AG09319 (cell line): ENCODE data around the gene TSC22D3.
"Not testable (repeated sequence)": the region's sequence is repeated elsewhere in the genome, so short reads cannot be mapped to it uniquely, and the experiment has no call there.

ENCODE experiments used
- DNase-seq: peaks from one replicate; pipeline ENCODE4 v3.0.0-alpha.2; 2010; ENCODE audit warnings: low read depth; ENCODE audit errors: extremely low read depth
- TF ChIP-seq, protein P1 (sequence below): IDR thresholded peaks from 2 replicates; pipeline ENCODE4 v1.5.1; 2011; ENCODE audit warnings: low read depth, mild to moderate bottlenecking, inconsistent platforms, low read length, moderate library complexity

Gene TSC22D3

DNA sequence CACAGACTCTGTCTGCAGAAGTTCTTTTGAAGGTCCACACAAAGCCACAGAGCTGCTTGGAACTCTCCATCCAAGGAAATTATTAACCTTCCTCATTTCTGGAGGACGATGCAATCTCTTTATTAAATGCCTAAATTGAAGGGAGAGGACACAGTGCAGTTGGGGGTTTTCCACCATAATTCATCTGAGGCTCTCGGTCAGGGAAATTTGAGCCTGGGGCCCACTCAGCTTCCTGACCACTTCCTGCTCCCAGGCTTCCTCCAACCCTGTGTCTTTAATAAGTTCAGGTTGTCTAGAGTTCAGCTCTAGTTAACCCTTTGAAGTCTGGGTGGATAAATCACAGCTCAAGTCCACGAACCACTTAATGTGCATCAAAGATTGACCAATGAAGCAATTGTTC lies 88.8 kb downstream of the TSC22D3 start:
- TF ChIP-seq, protein P1, sequence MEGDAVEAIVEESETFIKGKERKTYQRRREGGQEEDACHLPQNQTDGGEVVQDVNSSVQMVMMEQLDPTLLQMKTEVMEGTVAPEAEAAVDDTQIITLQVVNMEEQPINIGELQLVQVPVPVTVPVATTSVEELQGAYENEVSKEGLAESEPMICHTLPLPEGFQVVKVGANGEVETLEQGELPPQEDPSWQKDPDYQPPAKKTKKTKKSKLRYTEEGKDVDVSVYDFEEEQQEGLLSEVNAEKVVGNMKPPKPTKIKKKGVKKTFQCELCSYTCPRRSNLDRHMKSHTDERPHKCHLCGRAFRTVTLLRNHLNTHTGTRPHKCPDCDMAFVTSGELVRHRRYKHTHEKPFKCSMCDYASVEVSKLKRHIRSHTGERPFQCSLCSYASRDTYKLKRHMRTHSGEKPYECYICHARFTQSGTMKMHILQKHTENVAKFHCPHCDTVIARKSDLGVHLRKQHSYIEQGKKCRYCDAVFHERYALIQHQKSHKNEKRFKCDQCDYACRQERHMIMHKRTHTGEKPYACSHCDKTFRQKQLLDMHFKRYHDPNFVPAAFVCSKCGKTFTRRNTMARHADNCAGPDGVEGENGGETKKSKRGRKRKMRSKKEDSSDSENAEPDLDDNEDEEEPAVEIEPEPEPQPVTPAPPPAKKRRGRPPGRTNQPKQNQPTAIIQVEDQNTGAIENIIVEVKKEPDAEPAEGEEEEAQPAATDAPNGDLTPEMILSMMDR = no peak
- DNase-seq = no peak

DNA sequence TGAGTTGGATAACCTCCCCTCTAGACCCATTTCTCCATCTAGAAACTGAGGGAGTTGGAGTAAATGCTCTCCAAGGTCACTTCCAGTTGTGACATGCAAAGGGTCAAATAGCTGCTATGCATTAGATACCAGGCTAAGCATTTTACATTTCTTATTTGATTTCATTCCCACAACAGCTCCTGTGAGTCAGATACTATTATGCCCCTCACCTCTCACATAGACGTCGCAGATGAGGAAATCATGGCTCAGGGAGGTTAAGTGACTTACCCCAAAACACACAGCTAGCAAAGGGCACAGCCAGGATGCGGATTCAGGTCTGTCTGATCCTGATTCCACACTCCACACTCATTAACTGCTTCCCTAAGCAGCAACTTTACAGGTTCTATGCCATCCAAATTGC lies 89.6 kb downstream of the TSC22D3 start:
- no peak for DNase-seq
- TF ChIP-seq, protein P1 = no peak

DNA sequence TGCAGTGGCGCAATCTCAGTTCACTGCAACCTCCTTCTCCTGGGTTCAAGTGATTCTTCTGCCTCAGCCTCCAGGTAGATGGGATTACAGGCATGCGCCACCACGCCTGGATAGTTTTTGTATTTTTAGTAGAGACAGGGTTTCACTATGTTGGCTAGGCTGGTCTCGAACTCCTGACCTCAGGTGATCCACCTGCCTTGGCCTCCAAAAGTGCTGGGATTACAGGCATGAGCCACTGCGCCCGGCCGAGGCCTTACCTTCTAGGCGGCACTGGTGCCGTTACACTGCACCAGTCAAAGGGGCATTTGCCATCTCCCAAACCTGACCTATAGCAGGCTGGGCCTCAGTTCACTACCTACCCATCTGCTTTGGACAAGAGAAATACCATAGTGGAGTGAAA lies 90.0 kb downstream of the TSC22D3 start:
- DNase-seq = not testable (repeated sequence)

DNA sequence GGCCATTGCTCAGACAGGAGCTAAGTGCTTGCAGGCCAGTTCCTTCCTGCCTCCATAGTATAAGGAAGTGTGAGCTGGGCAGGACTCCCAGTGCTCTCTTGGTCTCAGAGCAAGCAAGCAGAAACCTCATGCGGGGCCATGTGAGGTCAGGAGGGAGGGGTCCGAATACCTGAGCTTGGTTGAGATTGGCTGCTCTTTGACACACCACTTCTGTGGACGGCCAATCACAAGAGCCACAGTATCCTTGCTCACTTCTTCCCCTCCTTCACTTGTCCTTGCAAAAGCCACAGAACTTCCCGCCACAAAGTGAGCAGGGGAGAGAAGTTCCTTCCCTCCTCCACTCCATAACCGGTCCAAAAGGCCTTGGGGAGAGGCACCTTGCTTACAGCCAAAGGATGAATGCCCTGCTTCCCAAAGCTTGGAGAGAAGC lies 90.6 kb downstream of the TSC22D3 start:
- DNase-seq = no peak
- TF ChIP-seq, protein P1 = no peak

DNA sequence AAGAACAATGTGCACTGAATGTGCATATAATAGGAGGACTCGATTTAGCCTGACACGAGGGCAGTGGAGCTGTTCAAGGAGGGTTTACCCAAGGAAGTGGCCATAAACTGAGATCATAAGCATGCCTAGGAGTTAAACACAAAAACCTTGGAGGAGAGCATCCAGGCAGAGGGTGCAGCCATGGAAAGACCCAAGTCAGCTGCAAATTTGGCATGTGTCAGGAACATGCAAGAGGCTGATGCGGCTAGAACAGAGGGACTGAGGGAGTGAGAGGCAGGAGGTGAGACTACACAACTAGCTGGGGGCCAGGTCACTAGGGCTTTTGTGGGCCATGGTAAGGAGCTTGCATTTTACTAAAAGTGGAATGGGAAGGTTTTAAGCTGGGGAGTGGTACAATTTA lies 91.7 kb downstream of the TSC22D3 start:
- no peak for DNase-seq
- TF ChIP-seq, protein P1 = no peak

DNA sequence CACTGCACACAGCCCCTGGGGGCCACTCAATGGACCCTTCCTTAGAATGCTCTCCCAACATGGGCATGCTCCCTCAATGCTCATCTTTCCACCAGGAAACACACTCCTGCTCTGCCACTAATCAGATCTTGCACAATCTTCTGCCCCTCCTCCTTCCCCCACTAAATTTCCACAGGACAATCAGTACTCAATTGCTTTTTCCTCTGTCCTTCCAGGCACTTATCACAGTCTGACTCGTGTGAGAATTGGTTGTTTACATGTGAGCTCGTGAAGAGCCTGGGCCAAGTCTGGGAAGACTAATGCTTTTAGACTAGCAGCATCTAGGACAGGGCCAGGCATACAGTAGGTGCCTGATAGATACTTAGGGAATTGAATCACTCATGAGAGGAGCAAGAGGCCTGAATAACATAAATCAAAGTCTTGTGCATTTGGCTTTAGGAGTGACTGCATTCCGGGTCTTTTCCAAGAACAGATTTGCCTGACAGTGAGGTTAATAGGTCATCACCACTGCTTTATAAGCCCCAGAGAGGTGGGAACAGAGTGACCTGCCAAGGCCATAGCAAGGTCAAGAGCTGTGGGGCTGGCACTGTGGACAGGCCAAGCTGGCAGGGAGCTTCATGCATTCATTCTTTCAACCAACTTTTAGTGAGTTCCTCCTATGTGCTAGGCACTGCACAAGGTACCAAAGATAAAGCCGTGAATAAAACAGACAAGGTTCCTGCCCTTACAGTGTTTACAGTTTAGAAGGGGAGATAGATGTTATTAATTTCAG lies 92.3 kb downstream of the TSC22D3 start:
- no peak for DNase-seq
- TF ChIP-seq, protein P1 = no peak

DNA sequence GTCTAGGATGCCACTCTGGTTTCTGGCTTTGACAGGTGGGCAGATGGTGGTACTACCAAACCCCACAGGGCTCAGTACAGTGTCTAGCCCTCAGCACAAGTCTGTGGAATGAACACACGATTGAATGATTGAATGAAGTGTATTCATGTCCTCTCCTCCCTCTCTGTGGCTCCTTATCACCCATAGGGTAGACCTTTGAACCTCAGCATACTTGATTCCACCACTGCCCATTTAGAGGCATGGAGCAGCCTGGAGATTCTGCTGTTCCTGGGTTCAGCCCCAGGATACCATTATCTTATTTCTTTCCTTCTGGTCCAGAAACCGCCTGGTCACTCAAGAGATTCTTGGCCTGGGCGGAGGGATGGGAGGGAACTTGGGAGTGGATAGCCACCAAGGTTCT lies 93.3 kb downstream of the TSC22D3 start:
- DNase-seq = no peak
- TF ChIP-seq, protein P1 = no peak
